Brain microvascular endothelial cell (primary cell): ENCODE results near the gene ARHGEF39.

Experiments
- DNase-seq: peaks from one replicate; pipeline ENCODE4 v3.0.0-alpha.2; 2020
- H3K27ac ChIP-seq: fragments of 250-450 bp; sonication (Bioruptor Pico); 2 replicates; pipeline ENCODE4 v1.5.1; 2020; ENCODE audit warnings: mild to moderate bottlenecking, moderate library complexity
- H3K27me3 ChIP-seq: fragments of 250-450 bp; sonication (Bioruptor Pico); replicated peaks from 2 replicates; pipeline ENCODE4 v1.5.1; 2020; ENCODE audit warnings: mild to moderate bottlenecking
- H3K36me3 ChIP-seq: fragments of 250-450 bp; sonication (Bioruptor Pico); replicated peaks from 2 replicates; pipeline ENCODE4 v1.5.1; 2020; ENCODE audit warnings: mild to moderate bottlenecking
- H3K4me3 ChIP-seq: 2 replicates; pipeline ENCODE4 v1.5.1; 2011; ENCODE audit warnings: low read depth, mild to moderate bottlenecking, control low read depth, low read length, moderate library complexity
- in situ Hi-C: cut with HindIII; loops from 2 replicates; pipeline ENCODE4 v1.10.0; 2017; ENCODE audit warnings: low sequenced_read_pairs, low pct_ligation_motif_present
- TF ChIP-seq, protein P1 (sequence below): IDR thresholded peaks from 2 replicates; pipeline ENCODE4 v1.5.1; 2011; ENCODE audit warnings: low read depth, mild to moderate bottlenecking, moderate library complexity, low read length, control low read depth, inconsistent platforms; ENCODE audit errors: missing control alignments

Gene ARHGEF39

DNA sequence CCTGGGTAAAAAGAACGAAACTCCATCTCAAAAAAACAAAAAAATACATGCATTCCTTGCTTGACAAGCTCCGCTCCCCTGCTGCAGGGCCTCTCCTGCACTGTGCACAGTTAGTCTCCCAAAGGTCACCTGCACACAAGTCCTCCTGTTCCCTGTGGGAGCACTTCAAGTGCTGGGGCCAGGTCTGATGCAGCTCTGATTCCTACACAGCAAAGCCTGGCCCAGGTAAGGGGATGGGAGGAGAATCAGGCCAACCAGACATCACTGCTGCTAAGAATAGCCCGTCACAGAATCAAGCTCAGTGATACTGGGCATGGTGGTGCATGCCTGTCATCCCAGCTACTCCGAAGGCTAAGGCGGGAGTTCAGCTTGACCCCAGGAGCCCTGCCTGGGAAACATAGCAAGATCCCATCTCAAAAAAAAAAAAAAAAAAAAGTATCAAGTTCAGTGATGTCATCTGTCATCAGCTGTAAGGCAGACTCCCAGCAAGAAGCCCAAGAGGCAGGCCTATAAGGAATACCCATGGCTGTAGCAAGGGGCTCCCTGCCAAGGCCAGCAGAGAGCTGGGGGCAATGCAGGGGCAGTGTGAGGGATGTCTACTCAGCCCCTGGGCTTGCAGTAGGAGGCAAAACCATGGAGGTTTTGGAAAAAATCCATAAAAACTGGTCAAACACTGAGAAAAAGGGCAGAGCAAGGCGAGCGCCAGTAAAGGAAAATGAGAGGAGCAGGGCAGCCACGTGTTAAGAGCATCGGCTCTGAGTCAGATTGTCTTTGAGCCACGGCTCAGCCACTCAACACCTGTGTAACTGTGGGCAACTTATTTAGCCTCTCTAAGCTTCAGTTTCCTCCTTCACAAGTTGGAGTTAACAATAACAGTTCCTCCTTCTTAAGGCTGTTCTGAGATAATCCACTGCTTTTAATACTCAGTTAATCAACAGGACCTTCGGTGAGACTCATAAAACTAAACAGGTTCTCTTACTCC, 21.5 kb upstream of the ARHGEF39 start:
- DNase-seq: no peak
- Histone ChIP-seq H3K27me3 (no peaks in the 10 kb centered on the region), H3K4me3 (peak overlapping the region; percentile 90), H3K36me3 (peaks cover 68% of the 10 kb centered on the region), H3K27ac (no peak overlapping the region)
- TF ChIP-seq, protein P1, sequence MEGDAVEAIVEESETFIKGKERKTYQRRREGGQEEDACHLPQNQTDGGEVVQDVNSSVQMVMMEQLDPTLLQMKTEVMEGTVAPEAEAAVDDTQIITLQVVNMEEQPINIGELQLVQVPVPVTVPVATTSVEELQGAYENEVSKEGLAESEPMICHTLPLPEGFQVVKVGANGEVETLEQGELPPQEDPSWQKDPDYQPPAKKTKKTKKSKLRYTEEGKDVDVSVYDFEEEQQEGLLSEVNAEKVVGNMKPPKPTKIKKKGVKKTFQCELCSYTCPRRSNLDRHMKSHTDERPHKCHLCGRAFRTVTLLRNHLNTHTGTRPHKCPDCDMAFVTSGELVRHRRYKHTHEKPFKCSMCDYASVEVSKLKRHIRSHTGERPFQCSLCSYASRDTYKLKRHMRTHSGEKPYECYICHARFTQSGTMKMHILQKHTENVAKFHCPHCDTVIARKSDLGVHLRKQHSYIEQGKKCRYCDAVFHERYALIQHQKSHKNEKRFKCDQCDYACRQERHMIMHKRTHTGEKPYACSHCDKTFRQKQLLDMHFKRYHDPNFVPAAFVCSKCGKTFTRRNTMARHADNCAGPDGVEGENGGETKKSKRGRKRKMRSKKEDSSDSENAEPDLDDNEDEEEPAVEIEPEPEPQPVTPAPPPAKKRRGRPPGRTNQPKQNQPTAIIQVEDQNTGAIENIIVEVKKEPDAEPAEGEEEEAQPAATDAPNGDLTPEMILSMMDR: no peak
- in situ Hi-C loops: no loop called here

DNA sequence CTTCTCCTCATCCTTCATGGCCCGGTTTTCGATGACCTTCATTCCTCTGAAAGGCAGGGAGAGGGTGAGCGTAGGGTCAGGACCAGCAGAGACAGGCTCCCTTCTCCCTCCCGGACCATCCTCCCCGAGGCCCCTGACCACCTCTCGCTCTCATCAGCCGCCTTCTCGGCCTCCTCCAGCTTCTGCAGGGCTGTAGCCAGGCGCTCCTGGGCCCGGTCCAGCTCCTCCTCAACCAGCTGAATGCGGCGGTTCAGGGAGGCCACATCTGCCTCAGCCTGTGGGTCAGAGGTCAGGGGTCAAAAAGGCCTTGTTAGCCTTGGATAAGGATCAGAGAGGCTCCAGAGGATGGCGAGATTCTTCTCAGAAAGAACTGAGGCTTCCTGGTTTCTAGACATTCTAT, 20.5 kb upstream of the ARHGEF39 start:
- no peak for DNase-seq
- TF ChIP-seq, protein P1: no peak
- Histone ChIP-seq H3K36me3 (peaks cover 73% of the 10 kb centered on the region), H3K27ac (no peak overlapping the region), H3K27me3 (no peaks in the 10 kb centered on the region), H3K4me3 (no peak overlapping the region)
- in situ Hi-C loops: no loop called here

DNA sequence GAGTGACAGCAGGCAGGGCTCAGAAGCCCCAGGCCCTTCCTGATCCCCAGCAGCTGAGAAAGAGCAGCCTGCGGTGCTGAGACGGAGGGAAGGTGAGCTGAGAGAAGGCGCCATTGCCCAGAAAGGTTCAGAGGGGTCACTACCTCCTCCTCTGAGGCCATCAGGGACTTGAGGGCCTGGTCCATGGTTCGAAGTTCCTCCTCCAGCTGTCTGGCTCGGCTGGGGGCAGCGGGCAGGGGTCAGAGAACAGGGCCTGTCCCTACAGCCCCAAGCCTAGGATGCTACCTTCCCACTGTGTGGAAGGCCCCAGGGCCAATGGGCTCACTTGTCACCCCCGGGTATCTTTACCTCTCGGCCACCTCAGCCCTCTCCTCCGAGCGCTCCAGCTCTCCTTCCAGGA, 19.9 kb upstream of the ARHGEF39 start:
- no peaks in the 10 kb centered on the region for H3K27me3 ChIP-seq
- in situ Hi-C loops: no loop called here
- no peak for DNase-seq
- TF ChIP-seq, protein P1: no peak
- no peak overlapping the region for H3K27ac ChIP-seq
- H3K36me3 ChIP-seq: peaks cover 73% of the 10 kb centered on the region
- H3K4me3 ChIP-seq: no peak overlapping the region

DNA sequence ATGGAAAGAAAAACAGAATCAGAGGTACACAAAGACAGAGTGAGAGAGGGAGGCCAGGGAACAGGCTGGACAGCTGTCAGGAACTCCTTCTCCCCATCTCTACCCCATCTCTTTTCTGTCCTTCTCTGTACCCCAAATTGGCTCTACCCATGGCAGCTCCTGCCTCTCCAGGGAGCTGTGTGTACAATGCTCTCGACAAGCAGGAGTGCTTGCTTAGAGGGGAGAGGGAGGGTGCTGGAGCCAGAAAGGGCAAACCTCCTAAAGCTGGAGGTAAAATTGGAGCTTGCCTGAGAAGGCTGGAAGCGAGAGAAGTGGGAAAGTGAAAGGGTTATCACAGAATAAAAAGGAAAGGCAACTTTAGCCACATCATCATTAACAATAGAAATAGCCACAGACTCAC, 18.3 kb upstream of the ARHGEF39 start:
- DNase-seq: no peak
- in situ Hi-C loops: no loop called here
- TF ChIP-seq, protein P1: no peak
- Histone ChIP-seq H3K27me3 (no peaks in the 10 kb centered on the region), H3K36me3 (peaks cover 68% of the 10 kb centered on the region), H3K4me3 (no peak overlapping the region), H3K27ac (no peak overlapping the region)

DNA sequence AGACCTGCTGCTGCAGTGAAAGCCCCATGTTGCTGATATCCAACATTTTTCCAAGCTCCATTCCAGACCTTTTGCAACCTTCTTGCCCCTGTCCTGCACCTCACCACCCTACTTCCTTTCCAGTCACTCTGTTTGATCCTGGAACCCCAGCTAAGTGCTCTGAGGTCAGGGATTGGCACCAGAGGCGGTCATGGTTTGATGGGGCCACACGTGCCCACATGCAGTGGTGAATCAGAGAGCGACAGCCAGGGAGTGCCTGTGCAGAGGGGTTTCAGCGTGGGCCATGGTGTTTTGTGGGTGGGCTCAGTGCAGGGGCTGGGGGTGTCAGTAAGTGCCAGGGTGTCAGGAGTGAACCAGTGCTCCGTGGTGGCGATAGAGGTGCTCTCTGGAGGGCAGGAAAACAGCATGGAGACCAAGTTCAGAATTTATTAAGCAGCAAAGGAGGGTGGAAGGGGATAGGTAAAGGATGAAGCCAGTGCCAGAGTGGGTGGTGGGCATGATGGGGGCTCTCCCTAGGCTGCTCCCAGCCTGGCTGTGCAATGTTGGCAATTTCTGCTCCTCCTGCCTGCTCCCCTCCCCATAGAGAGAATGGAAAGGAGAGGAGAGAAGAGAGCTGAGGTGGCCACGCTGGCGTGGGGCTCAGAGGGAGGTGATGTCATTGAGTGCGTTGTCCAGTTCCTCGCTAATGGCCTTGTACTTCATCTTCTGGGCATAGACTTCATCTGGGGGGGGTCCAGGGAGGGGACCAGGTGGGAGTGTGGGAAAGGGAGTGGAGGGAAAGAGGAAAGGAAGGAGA, 17.7 kb upstream of the ARHGEF39 start:
- in situ Hi-C loops: no loop called here
- H3K27ac ChIP-seq: no peak overlapping the region
- H3K36me3 ChIP-seq: peaks cover 62% of the 10 kb centered on the region

More for the DNA sequence above, 17.7 kb upstream of the ARHGEF39 start:
- no peak overlapping the region for H3K4me3 ChIP-seq
- DNase-seq: no peak
- H3K27me3 ChIP-seq: no peaks in the 10 kb centered on the region
- TF ChIP-seq, protein P1: no peak
